SU-DHL-6 (cell line): ENCODE data around the gene MTMR4.

Experiments used
- EZH2phosphoT487 ChIP-seq: fragments of 200-600 bp; sonication (generic), shearing (Covaris generic); conservative IDR thresholded peaks from 2 replicates; pipeline ENCODE4 v1.6.1; 2018; ENCODE audit warnings: mild to moderate bottlenecking, antibody characterized with exemption, low read length, moderate library complexity, mixed read lengths
- TF ChIP-seq, protein P1 (sequence below): fragments of 200-600 bp; sonication (generic); IDR thresholded peaks from one replicate; pipeline ENCODE4 v1.5.1; 2017; ENCODE audit warnings: antibody characterized with exemption, mild to moderate bottlenecking, low read length, moderate library complexity; ENCODE audit not compliant: insufficient read depth, poor library complexity, severe bottlenecking

DNA sequence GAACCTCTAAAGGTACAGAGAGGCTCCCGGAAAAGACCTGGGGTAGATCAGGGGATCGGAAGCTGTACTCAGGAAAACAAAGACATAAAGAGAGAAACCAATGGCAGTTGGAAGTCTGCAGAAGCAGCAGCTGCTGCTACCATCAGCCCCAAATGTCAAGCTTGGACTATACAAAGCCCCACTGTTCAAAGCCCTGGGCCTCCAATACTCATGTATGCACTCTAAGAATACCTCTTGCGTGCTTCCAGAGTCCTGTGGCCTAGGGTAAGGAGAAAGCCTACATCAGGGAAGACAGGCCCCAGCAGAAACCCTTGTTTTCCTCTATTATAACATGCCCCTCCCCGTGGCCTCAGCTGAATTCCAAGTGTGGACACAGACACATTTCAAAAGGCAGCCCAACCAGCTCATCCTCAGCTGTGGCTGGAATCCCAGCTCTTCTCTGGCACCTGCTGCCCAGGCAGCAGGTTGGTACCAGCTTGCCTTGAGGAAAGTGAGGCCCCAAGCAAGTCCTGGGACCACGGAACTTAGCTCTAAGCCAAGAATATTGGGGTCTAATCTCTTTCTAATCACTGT is 19.3 kb upstream of the MTMR4 start:
- TF ChIP-seq, protein P1, sequence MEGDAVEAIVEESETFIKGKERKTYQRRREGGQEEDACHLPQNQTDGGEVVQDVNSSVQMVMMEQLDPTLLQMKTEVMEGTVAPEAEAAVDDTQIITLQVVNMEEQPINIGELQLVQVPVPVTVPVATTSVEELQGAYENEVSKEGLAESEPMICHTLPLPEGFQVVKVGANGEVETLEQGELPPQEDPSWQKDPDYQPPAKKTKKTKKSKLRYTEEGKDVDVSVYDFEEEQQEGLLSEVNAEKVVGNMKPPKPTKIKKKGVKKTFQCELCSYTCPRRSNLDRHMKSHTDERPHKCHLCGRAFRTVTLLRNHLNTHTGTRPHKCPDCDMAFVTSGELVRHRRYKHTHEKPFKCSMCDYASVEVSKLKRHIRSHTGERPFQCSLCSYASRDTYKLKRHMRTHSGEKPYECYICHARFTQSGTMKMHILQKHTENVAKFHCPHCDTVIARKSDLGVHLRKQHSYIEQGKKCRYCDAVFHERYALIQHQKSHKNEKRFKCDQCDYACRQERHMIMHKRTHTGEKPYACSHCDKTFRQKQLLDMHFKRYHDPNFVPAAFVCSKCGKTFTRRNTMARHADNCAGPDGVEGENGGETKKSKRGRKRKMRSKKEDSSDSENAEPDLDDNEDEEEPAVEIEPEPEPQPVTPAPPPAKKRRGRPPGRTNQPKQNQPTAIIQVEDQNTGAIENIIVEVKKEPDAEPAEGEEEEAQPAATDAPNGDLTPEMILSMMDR, result no peak
- no peak for TF ChIP-seq EZH2phosphoT487
